Measurements from ENCODE around the gene CST8.

The CST8 gene

GRCh38 chr20:23476015-23476754, 14.7 kb upstream of the CST8 start:
- no peak for DNase-seq (ENCODE audit: low read depth in 2 of 2)

- no peak for DNase-seq (ENCODE audit: low read depth in 2 of 2)
Measured at GRCh38 chr20:23477223-23477622, 13.7 kb upstream of the CST8 start.

DNA sequence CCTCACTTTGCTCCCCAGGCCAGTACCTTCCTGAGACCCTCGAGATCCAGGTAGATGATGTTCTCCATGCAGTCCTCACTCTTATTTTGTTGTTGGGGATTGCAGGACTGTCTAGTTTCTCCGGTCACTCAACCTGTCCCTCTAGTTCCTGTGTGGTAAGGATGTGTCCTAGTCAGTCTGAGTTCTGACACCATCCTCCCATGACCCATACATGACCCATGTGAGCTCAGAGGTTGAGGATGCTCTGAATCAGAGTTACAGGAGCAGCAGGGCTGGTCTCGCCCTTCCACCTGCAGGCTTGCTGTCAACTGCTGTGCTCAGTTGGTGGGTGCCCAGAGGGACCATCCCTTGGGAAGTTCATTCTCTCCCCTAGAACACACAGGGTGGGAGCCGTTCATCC, 11.9 kb upstream of the CST8 start:
- no peak for DNase-seq (ENCODE audit: low read depth in 2 of 2)

GRCh38 chr20:23482138-23482537, 8.8 kb upstream of the CST8 start:
- DNase-seq (ENCODE audit: low read depth in 2 of 2), result no peak

GRCh38 chr20:23484081-23484480, 6.8 kb upstream of the CST8 start:
- no peak for DNase-seq (ENCODE audit: low read depth in 2 of 2)

DNA sequence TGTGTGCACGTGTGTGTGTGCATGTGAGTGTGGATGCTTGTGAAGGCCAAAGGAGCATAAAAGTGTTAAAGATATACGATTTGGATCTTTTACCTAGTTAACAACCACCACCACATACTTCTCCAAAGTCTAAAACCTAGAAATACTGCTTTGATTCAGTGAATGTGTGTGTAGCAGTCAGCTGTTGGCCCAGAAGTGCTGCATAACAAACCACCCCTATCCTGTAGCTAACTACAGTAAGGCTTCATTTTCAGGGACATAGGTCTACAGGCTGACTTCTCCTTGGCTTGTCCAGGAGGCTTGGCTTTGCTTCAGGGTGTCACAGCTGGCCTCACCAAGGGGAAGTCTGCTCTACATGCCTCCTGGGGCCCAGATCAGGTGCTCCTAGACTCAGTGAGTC, 2.4 kb upstream of the CST8 start:
- no peak for DNase-seq (ENCODE audit: low read depth in 2 of 2)

DNA sequence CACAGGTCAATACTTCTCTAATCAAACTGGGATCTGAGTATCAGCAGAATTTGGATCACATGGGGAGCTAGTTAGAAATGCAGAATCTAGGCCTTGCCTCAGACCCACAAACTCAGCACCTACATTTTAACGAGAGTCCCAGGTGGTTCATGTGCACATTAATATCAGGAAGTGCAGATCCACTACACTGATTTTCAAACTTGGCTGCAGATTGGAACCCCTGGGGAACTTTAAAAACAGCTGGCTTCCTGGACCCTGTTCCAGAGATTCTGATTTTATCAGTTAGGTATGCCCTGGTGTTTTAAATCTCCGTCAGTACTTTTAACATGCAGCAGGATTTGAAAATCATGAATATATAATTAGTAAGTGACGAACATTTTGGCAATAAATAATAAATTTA, 1.9 kb upstream of the CST8 start:
- DNase-seq (ENCODE audit: low read depth in 2 of 2), result no peak

GRCh38 chr20:23492292-23492691, 1.4 kb downstream of the CST8 start:
- DNase-seq (ENCODE audit: low read depth in 2 of 2), result peak in 1 of 2 experiments; percentile 18

- no peak for DNase-seq (ENCODE audit: low read depth in 2 of 2)
Measured at GRCh38 chr20:23493172-23493772, 2.4 kb downstream of the CST8 start.

GRCh38 chr20:23497536-23497935, 6.6 kb downstream of the CST8 start:
- peak in 1 of 2 experiments; percentile 4 for DNase-seq (ENCODE audit: low read depth in 2 of 2)

- DNase-seq (ENCODE audit: low read depth in 2 of 2), result no peak
Measured at GRCh38 chr20:23501926-23502325, 11.0 kb downstream of the CST8 start.

DNA sequence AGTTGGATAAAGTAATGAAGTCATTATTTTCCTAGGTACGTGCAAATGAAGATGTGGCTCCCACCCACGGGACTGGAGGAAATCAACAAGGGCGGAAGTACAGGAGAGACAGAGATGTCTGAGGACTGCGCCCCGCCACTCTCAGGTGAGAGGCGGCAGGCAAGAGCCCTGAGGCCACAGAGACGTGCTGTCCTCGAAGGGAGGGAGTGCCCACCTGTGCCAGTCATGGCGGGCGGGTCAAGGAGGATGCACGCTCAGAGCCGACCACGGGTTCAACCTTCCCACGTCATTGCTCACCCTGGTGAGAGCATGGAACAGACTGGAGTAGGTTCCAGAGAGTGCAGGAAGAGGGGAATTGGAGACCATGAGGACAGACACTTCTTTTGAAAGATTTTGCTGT, 12.7 kb downstream of the CST8 start:
- DNase-seq (ENCODE audit: low read depth in 2 of 2), result no peak

GRCh38 chr20:23507346-23507745, 16.4 kb downstream of the CST8 start:
- no peak for DNase-seq (ENCODE audit: low read depth in 2 of 2)

GRCh38 chr20:23508449-23509229, 17.7 kb downstream of the CST8 start:
- DNase-seq (ENCODE audit: low read depth in 2 of 2), result no peak

DNA sequence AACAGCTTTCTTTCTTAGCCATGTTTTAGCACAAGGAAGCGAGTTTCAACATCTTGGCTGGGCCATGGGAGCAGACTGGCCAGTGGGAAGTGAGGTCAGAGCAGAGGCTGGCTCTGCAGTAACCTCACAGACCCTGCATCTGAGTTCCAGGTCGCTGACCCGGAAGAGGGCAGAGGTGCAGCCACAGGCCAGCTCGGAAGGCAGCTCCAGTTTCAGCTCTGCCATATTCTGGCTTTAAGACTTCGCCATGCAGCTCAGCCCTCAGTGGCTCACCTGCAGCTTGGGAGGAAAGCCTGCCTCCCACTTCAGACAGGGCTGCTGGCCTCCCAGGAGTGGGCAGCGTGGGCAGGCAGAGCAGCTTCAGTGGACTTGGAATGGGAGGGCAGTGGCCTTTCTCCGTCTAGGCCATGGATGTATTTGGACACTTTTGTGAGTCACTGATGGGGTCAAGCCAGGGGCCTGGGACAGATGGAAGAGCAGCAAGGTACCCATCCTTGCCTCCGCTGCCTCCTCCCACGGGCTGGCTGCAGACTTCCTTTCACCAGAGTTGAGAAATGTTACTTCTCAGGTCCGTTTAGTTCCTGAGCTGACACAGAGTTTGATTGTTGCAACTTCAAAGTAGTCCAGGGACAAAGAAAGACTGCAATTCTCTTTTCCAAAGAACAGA, 18.5 kb downstream of the CST8 start:
- DNase-seq (ENCODE audit: low read depth in 2 of 2), result no peak

DNA sequence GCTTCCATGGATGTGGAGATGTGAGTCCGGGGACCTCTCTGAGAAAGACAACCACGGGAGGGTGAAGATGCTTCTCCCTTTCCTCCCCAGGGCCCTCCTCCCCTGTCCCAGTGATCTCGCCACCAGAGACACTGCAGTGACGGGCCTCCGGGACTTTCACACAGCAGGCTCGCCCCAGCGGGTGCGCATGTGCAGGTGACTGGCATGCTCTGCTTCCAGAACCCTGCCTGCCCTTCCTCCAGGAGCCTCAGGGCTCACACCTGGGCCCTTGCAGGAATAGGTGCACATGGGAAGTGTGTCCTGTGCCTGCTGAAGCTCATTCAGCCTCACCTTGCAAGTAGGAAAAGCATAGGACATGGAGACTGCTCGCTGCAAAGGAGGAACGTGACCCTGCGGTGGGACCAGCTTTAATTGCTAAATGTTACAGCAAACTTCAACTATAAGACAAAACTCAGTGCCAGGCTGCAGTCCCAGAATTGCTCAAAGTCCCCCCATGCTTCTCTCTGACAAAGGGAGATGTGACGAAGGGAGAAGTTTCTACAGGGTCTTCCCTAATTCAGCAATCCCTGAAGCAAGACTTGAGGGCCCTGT, 19.2 kb downstream of the CST8 start:
- DNase-seq (ENCODE audit: low read depth in 2 of 2), result no peak

DNA sequence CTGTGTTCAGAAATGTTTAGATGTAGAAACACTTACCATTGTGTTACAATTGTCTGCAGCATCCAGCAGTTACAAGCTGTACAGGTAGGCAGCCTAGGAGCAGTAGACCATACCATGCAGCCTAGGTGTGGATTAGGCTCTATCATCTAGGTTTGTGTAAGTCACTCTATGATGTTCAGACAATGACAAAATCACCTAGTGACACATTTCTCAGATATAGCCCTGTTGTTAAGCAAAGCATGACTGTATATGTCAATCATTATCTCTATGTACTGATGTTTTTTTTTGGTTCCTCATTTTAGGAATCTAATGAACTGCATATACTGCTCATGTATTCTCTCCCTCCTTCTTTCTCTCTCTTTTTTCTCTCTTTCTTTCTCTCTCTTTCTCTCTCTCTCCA, 22.2 kb downstream of the CST8 start:
- DNase-seq (ENCODE audit: low read depth in 2 of 2), result no peak

- DNase-seq (ENCODE audit: low read depth in 2 of 2), result no peak
Measured at GRCh38 chr20:23514848-23515247, 23.9 kb downstream of the CST8 start.

- no peak for DNase-seq (ENCODE audit: low read depth in 2 of 2)
Measured at GRCh38 chr20:23515250-23515939, 24.5 kb downstream of the CST8 start.

- no peak for DNase-seq (ENCODE audit: low read depth in 2 of 2)
Measured at GRCh38 chr20:23517719-23518118, 26.8 kb downstream of the CST8 start.

DNA sequence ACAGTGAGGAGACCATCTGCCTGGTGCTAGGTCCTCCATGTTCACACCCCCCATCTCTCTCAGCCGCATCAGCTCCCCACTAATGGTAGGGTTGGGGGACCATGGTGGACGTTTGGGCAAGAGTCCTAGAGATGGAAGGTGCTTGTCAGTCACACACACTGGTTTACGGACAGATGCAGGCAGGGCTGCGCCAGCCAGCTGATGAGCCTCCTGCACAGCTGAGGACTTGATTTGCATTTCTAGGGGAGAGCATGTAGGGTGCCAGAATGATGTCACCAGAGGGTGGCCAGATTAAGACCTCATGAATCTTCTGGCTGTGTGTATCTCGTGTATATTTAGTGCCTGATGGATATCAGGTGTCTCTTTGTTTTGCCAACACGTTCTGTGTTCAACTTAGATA, 28.6 kb downstream of the CST8 start:
- no peak for DNase-seq (ENCODE audit: low read depth in 2 of 2)
